CD8-positive, alpha-beta memory T cell (primary cell): ENCODE measurements around the gene FSTL5. TPM values are rescaled to one million over a fixed set of nuclear protein-coding genes. Genes with fewer than 3 reads are reported as not detected.

ENCODE experiments used
- CTCF ChIA-PET: fragments of 350-600 bp; sonication (Branson Sonifier 250); formaldehyde crosslinking; loops from one replicate; lab custom pipeline; 2021; ENCODE audit warnings: antibody characterized with exemption; lab: Charles Lee
- POLR2A ChIA-PET: fragments of 350-600 bp; sonication (Branson Sonifier 250); formaldehyde crosslinking; loops from one replicate; lab custom pipeline; 2021; ENCODE audit warnings: antibody characterized with exemption; lab: Charles Lee
- DNase-seq, 5 donors: peaks; one replicate each; pipeline versions ENCODE4 v3.0.0 to v3.0.0-alpha.2; 2020 to 2022; ENCODE audit warnings: mixed read lengths in 1 of 5
- H3K27ac ChIP-seq: one replicate; pipeline ENCODE4 v1.7.0; 2013; ENCODE audit warnings: low read depth, mild to moderate bottlenecking, low read length, moderate library complexity
- H3K27me3 ChIP-seq: 2 replicates; pipeline ENCODE4 v1.7.0; 2013; ENCODE audit warnings: low read length, mild to moderate bottlenecking; ENCODE audit not compliant: insufficient read depth, poor library complexity, severe bottlenecking
- H3K36me3 ChIP-seq: 2 replicates; pipeline ENCODE4 v1.7.0; 2013; ENCODE audit warnings: mild to moderate bottlenecking, low read length, moderate library complexity; ENCODE audit not compliant: insufficient read depth
- H3K4me1 ChIP-seq: 2 replicates; pipeline ENCODE4 v1.7.0; 2013; ENCODE audit warnings: mild to moderate bottlenecking, low read length, moderate library complexity; ENCODE audit not compliant: insufficient read depth
- H3K4me3 ChIP-seq: 2 replicates; pipeline ENCODE4 v1.7.0; 2013; ENCODE audit warnings: mild to moderate bottlenecking, low read length
- H3K9me3 ChIP-seq: 2 replicates; pipeline ENCODE4 v1.7.0; 2013; ENCODE audit warnings: mild to moderate bottlenecking, low read length
- H3K27ac Mint-ChIP-seq, 8 donors: one replicate each; pipeline ENCODE4 v1.8.0; 2020 to 2021; ENCODE audit warnings: mixed read lengths in 8 of 8, mild to moderate bottlenecking in 6 of 8, inconsistent platforms in 3 of 8, moderate library complexity in 3 of 8
- H3K27me3 Mint-ChIP-seq, 2 donors: one replicate each; pipeline ENCODE4 v1.8.0; 2020 to 2021; ENCODE audit warnings: mixed read lengths in 2 of 2, mild to moderate bottlenecking in 1 of 2, moderate library complexity in 1 of 2
- H3K36me3 Mint-ChIP-seq, 3 donors: one replicate each; pipeline ENCODE4 v1.8.0; 2020 to 2021; ENCODE audit warnings: mixed read lengths in 3 of 3, inconsistent platforms in 1 of 3, mild to moderate bottlenecking in 1 of 3
- H3K4me1 Mint-ChIP-seq, 3 donors: one replicate each; pipeline ENCODE4 v1.8.0; 2020 to 2021; ENCODE audit warnings: mixed read lengths in 3 of 3, inconsistent platforms in 1 of 3, mild to moderate bottlenecking in 1 of 3
- H3K4me3 Mint-ChIP-seq, 7 donors: one replicate each; pipeline ENCODE4 v1.8.0; 2020 to 2021; ENCODE audit warnings: mixed read lengths in 7 of 7, mild to moderate bottlenecking in 6 of 7, moderate library complexity in 4 of 7, inconsistent platforms in 2 of 7
- H3K9me3 Mint-ChIP-seq, 5 donors: one replicate each; pipeline ENCODE4 v1.8.0; 2020 to 2022; ENCODE audit warnings: mixed read lengths in 5 of 5, mild to moderate bottlenecking in 3 of 5, moderate library complexity in 2 of 5, inconsistent platforms in 1 of 5
- polyA plus RNA-seq: library from polyadenylated mRNA; unstranded; fragments of 300-500 nt; fragmentation: Illumina TruSeq; gene quantifications from one replicate; pipeline ENCODE4 v1.2.3, GENCODE V29; 2021
- total RNA-seq, 2 experiments: library from RNA; stranded (reverse); gene quantifications; one replicate each; pipeline ENCODE4 v1.2.3, GENCODE V29; 2021

The FSTL5 gene
- total and polyA plus RNA-seq, 3 experiments from 2014 or later = not detected

DNA sequence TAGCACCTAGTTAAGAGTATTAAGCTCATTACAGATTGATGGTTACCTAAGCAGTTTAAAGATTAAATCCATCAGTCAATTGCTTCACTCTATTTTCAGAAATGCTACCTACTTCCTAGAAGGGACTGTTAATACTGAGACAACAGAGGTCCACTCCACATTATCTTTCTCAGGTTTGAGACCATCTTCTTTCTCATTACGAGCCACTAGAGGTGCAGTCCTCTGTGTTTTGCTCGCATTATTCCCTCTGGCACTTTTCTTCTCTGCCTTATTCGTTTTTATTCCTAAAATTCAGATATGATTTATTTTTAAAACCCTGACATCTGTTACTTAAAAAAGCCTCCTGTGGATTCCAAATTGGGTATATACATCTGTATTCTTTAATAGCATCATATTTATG, 459.1 kb downstream of the FSTL5 start:
- no peak for DNase-seq
- Mint-ChIP-seq H3K36me3 (no peaks in the 10 kb centered on the region), H3K9me3 (peaks cover 2 to 6% (median 3%) of the 10 kb centered on the region in 5 donors), H3K27me3 (no peaks in the 10 kb centered on the region), H3K4me3 (no peak overlapping the region), H3K4me1 (no peaks in the 10 kb centered on the region), H3K27ac (no peak overlapping the region)
- ChIA-PET POLR2A (no interaction called here), CTCF (no interaction called here)
- Histone ChIP-seq H3K27ac (no peak overlapping the region), H3K4me1 (no peaks in the 10 kb centered on the region), H3K9me3 (no peaks in the 10 kb centered on the region), H3K4me3 (no peak overlapping the region), H3K36me3 (no peaks in the 10 kb centered on the region), H3K27me3 (no peaks in the 10 kb centered on the region)

DNA sequence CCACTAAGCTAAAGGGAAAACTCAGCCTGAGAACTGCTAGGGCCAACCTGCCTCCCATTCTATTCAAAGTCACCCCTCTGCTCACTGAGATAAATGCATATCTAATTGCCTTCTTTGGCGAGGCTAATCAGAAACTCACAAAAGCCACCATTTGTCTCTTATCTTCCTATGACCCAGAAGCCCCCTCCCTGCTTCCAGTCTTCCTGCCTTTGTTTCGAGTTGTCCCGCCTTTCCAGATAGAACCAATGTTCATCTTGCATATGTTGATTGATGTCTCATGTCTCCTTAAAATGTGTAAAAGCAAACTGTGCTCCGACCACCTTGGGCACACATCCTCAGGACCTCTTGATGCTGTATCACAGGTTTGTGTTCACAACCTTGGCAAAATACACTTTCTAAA, 459.8 kb downstream of the FSTL5 start:
- ChIA-PET POLR2A (no interaction called here), CTCF (no interaction called here)
- Mint-ChIP-seq H3K9me3 (peaks cover 2 to 6% (median 3%) of the 10 kb centered on the region in 5 donors), H3K27ac (no peak overlapping the region), H3K27me3 (no peaks in the 10 kb centered on the region), H3K4me3 (no peak overlapping the region), H3K4me1 (no peaks in the 10 kb centered on the region), H3K36me3 (no peaks in the 10 kb centered on the region)
- Histone ChIP-seq H3K4me3 (no peak overlapping the region), H3K27me3 (no peaks in the 10 kb centered on the region), H3K36me3 (no peaks in the 10 kb centered on the region), H3K9me3 (no peaks in the 10 kb centered on the region), H3K27ac (no peak overlapping the region), H3K4me1 (no peaks in the 10 kb centered on the region)
- no peak for DNase-seq

DNA sequence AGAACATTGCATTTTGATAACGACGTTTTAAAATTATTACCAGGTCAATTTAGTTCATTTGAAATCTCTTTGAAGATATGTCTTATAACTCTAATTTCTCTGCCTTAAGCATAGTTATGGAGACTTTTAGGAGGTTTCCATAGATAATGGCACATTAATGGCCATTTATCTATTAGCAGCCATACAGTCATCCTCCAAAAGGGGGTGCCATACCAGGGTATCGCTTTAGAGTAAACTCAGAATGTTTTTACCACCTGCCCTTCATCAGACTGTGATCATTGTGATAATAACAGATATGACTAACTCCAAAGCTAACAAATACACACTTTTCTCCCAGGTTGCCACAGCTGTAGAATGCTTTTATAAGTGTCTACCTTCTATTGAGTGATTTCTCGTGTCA, 461.5 kb downstream of the FSTL5 start:
- ChIA-PET CTCF (no interaction called here), POLR2A (no interaction called here)
- no peak for DNase-seq
- no peaks in the 10 kb centered on the region for H3K27me3 Mint-ChIP-seq
- H3K4me1 Mint-ChIP-seq = no peaks in the 10 kb centered on the region
- H3K4me3 Mint-ChIP-seq = no peak overlapping the region
- H3K27ac Mint-ChIP-seq = no peak overlapping the region
- H3K9me3 ChIP-seq = no peaks in the 10 kb centered on the region
- no peaks in the 10 kb centered on the region for H3K36me3 Mint-ChIP-seq
- H3K27me3 ChIP-seq = no peaks in the 10 kb centered on the region
- no peaks in the 10 kb centered on the region for H3K4me1 ChIP-seq
- H3K27ac ChIP-seq = no peak overlapping the region
- no peak overlapping the region for H3K4me3 ChIP-seq
- H3K36me3 ChIP-seq = no peaks in the 10 kb centered on the region
- peaks cover 2 to 12% (median 8%) of the 10 kb centered on the region in 5 donors for H3K9me3 Mint-ChIP-seq

DNA sequence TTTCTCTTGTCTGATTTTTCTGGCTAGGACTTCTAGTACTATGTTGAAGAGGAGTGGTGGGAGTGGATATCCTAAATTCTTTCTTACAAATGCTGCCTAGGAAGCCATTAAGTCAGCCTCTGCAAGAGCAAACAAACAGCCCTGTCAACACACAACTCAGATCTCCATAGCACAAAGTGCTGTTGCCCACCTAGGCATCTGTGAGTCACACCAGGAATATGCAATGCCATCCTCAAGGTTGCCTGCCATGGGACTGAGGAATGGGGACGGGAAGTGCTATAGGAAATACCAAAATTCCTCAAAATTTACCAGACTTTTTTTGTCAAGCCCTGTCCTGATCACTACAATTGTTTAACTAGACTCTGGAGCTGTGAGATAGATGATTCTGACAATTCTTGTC, 466.9 kb downstream of the FSTL5 start:
- Mint-ChIP-seq H3K4me1 (no peaks in the 10 kb centered on the region), H3K36me3 (no peaks in the 10 kb centered on the region), H3K4me3 (no peak overlapping the region), H3K27me3 (no peaks in the 10 kb centered on the region), H3K27ac (no peak overlapping the region), H3K9me3 (peaks cover 0 to 31% (median 5%) of the 10 kb centered on the region in 5 donors)
- no peak for DNase-seq
- Histone ChIP-seq H3K27me3 (no peaks in the 10 kb centered on the region), H3K4me1 (no peaks in the 10 kb centered on the region), H3K4me3 (no peak overlapping the region), H3K36me3 (no peaks in the 10 kb centered on the region), H3K27ac (no peak overlapping the region), H3K9me3 (no peaks in the 10 kb centered on the region)
- CTCF ChIA-PET = no interaction called here
- POLR2A ChIA-PET = no interaction called here

DNA sequence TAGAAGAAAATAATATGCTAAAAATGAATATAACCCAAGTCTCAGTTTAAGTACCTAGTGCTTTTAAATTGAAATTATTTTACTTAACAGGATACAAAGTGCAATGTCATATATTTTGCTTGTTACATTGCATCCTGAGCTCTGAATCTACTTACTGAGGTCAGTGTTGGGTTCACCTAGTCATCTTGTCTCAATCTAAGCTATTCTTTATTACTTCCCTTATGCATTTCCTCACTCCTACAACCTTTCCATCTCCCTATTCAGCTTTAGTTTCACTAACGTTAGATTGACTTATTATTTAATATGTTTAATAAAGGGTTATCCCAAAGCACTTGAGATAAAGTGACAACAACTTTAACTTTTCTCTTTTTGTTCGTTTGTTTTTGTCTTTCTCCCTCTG, 483.7 kb downstream of the FSTL5 start:
- H3K27me3 ChIP-seq = no peaks in the 10 kb centered on the region
- Mint-ChIP-seq H3K27ac (no peak overlapping the region), H3K36me3 (no peaks in the 10 kb centered on the region), H3K9me3 (peaks cover 0 to 19% (median 3%) of the 10 kb centered on the region in 5 donors), H3K27me3 (no peaks in the 10 kb centered on the region), H3K4me1 (no peaks in the 10 kb centered on the region), H3K4me3 (no peak overlapping the region)
- no peak overlapping the region for H3K4me3 ChIP-seq
- no peaks in the 10 kb centered on the region for H3K4me1 ChIP-seq
- ChIA-PET POLR2A (no interaction called here), CTCF (no interaction called here)
- no peaks in the 10 kb centered on the region for H3K36me3 ChIP-seq
- DNase-seq = no peak
- no peak overlapping the region for H3K27ac ChIP-seq
- no peaks in the 10 kb centered on the region for H3K9me3 ChIP-seq

DNA sequence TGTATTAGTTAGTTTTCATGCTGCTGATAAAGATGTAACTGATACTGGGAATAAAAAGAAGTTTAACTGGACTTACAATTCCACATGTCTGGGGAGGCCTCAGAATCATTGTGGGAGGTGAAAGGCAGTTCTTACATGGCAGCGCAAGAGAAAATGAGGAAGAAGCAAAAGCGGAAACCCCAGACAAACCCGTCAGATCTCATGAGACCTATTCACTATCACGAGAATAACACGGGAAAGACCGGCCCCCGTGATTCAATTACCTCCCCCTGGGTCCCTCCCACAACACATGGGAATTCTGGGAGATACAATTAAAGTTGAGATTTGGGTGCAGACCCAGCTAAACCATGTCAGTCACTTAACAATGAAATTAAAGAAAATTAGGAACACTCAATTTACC, 499.1 kb downstream of the FSTL5 start:
- ChIA-PET CTCF (no interaction called here), POLR2A (no interaction called here)
- no peaks in the 10 kb centered on the region for H3K27me3 Mint-ChIP-seq
- Histone ChIP-seq H3K27me3 (no peaks in the 10 kb centered on the region), H3K9me3 (no peaks in the 10 kb centered on the region), H3K4me1 (no peaks in the 10 kb centered on the region), H3K4me3 (no peak overlapping the region), H3K27ac (no peak overlapping the region), H3K36me3 (no peaks in the 10 kb centered on the region)
- DNase-seq = no peak
- H3K9me3 Mint-ChIP-seq = peaks cover 3 to 32% (median 17%) of the 10 kb centered on the region in 5 donors
- H3K27ac Mint-ChIP-seq = no peak overlapping the region
- H3K36me3 Mint-ChIP-seq = no peaks in the 10 kb centered on the region
- no peak overlapping the region for H3K4me3 Mint-ChIP-seq
- no peaks in the 10 kb centered on the region for H3K4me1 Mint-ChIP-seq

DNA sequence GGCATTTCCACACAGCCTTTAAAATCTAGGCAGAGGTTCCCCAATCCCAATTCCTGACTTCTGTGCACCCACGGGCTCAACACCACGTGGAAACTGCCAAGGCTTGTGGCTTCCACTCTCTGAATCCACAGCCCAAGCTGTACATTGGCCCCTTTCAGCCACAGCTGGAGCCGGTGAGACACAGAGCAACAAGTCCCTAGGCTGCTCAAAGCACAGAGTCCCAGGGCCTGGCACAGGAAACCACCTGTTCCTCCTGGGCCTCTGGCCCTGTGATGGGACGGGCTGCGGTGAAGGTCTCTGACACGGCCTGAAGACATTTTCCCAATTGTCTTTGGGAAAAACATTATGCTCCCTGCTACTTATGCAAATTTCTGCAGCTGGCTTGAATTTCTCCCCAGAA, 500.0 kb downstream of the FSTL5 start:
- no peaks in the 10 kb centered on the region for H3K4me1 ChIP-seq
- no peaks in the 10 kb centered on the region for H3K36me3 Mint-ChIP-seq
- POLR2A ChIA-PET = no interaction called here

DNA sequence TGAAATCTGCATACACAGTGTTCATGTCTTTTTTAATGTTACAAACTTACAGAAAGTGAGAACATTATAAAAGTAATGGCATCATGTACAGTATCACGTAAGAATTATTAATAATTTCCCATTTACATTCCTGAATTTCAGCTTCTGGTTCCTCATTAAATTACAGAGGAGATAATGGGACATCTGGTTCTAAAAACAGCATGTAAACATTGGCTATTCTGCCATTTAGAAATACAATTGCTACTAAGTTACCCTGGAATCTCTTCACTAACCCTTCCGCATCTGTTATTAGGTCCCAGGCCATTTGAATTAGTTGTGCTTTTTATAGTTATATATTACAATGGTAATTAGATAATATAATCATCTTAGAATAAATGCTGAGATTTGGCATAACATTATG, 505.1 kb downstream of the FSTL5 start:
- ChIA-PET CTCF (no interaction called here), POLR2A (no interaction called here)
- Histone ChIP-seq H3K4me3 (no peak overlapping the region), H3K27me3 (no peaks in the 10 kb centered on the region), H3K36me3 (no peaks in the 10 kb centered on the region), H3K9me3 (no peaks in the 10 kb centered on the region), H3K27ac (no peak overlapping the region), H3K4me1 (no peaks in the 10 kb centered on the region)
- no peak for DNase-seq
- H3K36me3 Mint-ChIP-seq = no peaks in the 10 kb centered on the region
- H3K9me3 Mint-ChIP-seq = peaks cover 0 to 19% (median 12%) of the 10 kb centered on the region in 5 donors
- no peak overlapping the region for H3K27ac Mint-ChIP-seq
- H3K27me3 Mint-ChIP-seq = no peaks in the 10 kb centered on the region
- no peak overlapping the region for H3K4me3 Mint-ChIP-seq
- no peaks in the 10 kb centered on the region for H3K4me1 Mint-ChIP-seq

More for the DNA sequence above, 500.0 kb downstream of the FSTL5 start:
- H3K36me3 ChIP-seq = no peaks in the 10 kb centered on the region
- no peak for DNase-seq
- peaks cover 3 to 32% (median 17%) of the 10 kb centered on the region in 5 donors for H3K9me3 Mint-ChIP-seq
- H3K4me3 Mint-ChIP-seq = no peak overlapping the region
- CTCF ChIA-PET = no interaction called here
- H3K4me3 ChIP-seq = no peak overlapping the region
- no peak overlapping the region for H3K27ac Mint-ChIP-seq
- no peaks in the 10 kb centered on the region for H3K4me1 Mint-ChIP-seq
- H3K27ac ChIP-seq = no peak overlapping the region
- no peaks in the 10 kb centered on the region for H3K27me3 ChIP-seq
- no peaks in the 10 kb centered on the region for H3K9me3 ChIP-seq
- no peaks in the 10 kb centered on the region for H3K27me3 Mint-ChIP-seq

DNA sequence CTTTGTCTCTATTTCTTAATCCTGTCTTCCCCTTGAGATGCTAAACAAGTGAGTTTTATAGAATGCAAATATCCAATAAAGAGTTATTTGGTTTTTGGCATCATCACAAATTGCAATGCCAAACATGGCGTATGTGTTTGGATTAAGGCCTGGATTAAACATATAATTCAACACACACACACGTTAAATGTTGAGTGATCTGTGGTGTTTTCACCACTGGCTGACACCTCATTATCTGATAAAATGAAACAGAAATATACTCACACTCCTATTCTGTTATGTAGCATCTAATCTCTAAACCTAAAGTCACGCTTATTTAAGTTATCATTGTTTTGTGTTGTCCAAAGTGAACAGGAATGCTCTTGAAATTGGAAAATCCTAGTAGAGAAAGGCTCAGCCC, 506.2 kb downstream of the FSTL5 start:
- H3K9me3 Mint-ChIP-seq = peaks cover 2 to 20% (median 9%) of the 10 kb centered on the region in 5 donors
- no peak overlapping the region for H3K27ac Mint-ChIP-seq
- Histone ChIP-seq H3K27ac (no peak overlapping the region), H3K4me1 (no peaks in the 10 kb centered on the region), H3K27me3 (no peaks in the 10 kb centered on the region), H3K4me3 (no peak overlapping the region), H3K9me3 (no peaks in the 10 kb centered on the region), H3K36me3 (no peaks in the 10 kb centered on the region)
- ChIA-PET CTCF (no interaction called here), POLR2A (no interaction called here)
- DNase-seq = no peak
- no peaks in the 10 kb centered on the region for H3K27me3 Mint-ChIP-seq
- H3K36me3 Mint-ChIP-seq = no peaks in the 10 kb centered on the region
- no peak overlapping the region for H3K4me3 Mint-ChIP-seq
- H3K4me1 Mint-ChIP-seq = no peaks in the 10 kb centered on the region
